Measurements from ENCODE around the gene NFU1. TPM values are rescaled to one million over a fixed set of nuclear protein-coding genes. Genes with fewer than 3 reads are reported as not detected.

NFU1 gene
- polyA plus RNA-seq, 1 donor (not counting 4 experiments of a cell fraction or from before 2014, with no cell fraction given): 53.7 TPM

DNA sequence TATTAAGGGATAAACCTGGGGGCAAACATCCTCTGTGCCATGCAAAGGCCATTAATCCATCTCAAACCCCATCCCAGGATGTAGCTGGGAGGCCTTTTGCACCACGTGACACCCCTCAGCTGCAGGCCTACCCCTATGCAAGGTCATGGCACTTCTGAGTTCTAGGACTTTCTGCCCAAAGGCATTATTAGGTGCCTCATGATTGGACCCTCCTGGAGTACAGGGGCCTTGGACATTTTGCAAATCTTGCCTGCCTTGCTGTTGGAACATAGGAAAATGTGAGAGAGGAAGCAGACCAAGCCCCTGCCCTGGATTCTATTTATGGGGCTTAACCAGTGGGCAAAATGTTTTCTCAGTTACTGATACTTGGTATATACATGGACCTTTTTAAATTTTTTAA lies 44.2 kb upstream of the NFU1 start:
- H3K36me3 ChIP-seq (ENCODE audit: control insufficient read depth in 2 of 2, extremely low read depth in 1 of 2, insufficient read depth in 2 of 2, low read length in 2 of 2): peaks cover 0 to 9% of the 10 kb centered on the region in 2 experiments
- no peak overlapping the region for H3K4me3 ChIP-seq (ENCODE audit: control insufficient read depth in 2 of 3, extremely low read depth in 1 of 3, insufficient read depth in 2 of 3, low read depth in 1 of 3, low read length in 3 of 3)
- dilution Hi-C loops (cut with MboI; ENCODE audit: extremely low pct_ligation_motif_present, low sequenced_read_pairs): no loop called here
- no peaks in the 10 kb centered on the region for H3K27me3 ChIP-seq (ENCODE audit: control insufficient read depth, extremely low read depth, insufficient read depth, low read length)
- H3K9ac ChIP-seq (ENCODE audit: control insufficient read depth, extremely low read depth, insufficient read depth, low read length): no peak overlapping the region
- no peaks in the 10 kb centered on the region for H4K20me1 ChIP-seq (ENCODE audit: control insufficient read depth, extremely low read depth, insufficient read depth, low read length)
- H3K79me2 ChIP-seq (ENCODE audit: control insufficient read depth, insufficient read depth, low read length): no peaks in the 10 kb centered on the region
- H3K9me3 ChIP-seq (ENCODE audit: control insufficient read depth, low read depth, low read length): no peaks in the 10 kb centered on the region
- DNase-seq (ENCODE audit: low read depth, low spot score): no peak
- FAIRE-seq: no peak
- H3K9me1 ChIP-seq (ENCODE audit: control insufficient read depth, extremely low read depth, insufficient read depth, low read length): no peaks in the 10 kb centered on the region
- no peak overlapping the region for H3K4me2 ChIP-seq (ENCODE audit: control insufficient read depth, extremely low read depth, insufficient read depth, low read depth, low read length)
- no peak overlapping the region for H3K27ac ChIP-seq (ENCODE audit: control insufficient read depth, insufficient read depth, low read length)
- H3K4me1 ChIP-seq (ENCODE audit: control insufficient read depth, extremely low read depth, insufficient read depth, low read length): no peaks in the 10 kb centered on the region
- TF ChIP-seq EZH2 (IDR thresholded peaks at IDR 0.05; ENCODE audit: low read length): no peak
- TF ChIP-seq, protein P1, sequence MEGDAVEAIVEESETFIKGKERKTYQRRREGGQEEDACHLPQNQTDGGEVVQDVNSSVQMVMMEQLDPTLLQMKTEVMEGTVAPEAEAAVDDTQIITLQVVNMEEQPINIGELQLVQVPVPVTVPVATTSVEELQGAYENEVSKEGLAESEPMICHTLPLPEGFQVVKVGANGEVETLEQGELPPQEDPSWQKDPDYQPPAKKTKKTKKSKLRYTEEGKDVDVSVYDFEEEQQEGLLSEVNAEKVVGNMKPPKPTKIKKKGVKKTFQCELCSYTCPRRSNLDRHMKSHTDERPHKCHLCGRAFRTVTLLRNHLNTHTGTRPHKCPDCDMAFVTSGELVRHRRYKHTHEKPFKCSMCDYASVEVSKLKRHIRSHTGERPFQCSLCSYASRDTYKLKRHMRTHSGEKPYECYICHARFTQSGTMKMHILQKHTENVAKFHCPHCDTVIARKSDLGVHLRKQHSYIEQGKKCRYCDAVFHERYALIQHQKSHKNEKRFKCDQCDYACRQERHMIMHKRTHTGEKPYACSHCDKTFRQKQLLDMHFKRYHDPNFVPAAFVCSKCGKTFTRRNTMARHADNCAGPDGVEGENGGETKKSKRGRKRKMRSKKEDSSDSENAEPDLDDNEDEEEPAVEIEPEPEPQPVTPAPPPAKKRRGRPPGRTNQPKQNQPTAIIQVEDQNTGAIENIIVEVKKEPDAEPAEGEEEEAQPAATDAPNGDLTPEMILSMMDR (optimal IDR thresholded peaks at IDR 0.05 in 1 of 3, IDR thresholded peaks at IDR 0.05 in 1 of 3, conservative IDR thresholded peaks at IDR 0.05 in 1 of 3; ENCODE audit: extremely low read depth in 1 of 3, insufficient read depth in 2 of 3, low read length in 3 of 3): no peak
- no peak overlapping the region for H2AFZ ChIP-seq (ENCODE audit: control insufficient read depth, low read length)

DNA sequence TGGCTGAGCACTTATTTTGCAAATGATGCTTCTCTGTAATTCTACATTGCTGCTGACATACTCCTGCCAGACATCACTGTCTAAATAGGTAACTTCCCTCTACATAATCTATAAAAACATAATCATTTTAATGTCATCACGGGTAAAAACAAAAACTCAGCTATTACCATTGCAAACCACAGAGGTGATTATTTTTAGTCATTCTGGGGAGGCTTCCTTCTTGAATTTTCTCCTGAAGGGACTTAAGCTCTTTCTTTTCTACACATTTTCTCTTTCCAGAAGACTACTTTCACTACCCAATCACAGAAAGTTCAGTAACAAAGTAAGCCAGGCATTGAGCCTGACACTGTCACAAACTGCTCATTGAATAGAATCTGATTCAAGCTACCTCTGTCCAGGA lies 40.4 kb upstream of the NFU1 start:
- no peaks in the 10 kb centered on the region for H3K27me3 ChIP-seq (ENCODE audit: control insufficient read depth, extremely low read depth, insufficient read depth, low read length)
- no peak overlapping the region for H2AFZ ChIP-seq (ENCODE audit: control insufficient read depth, low read length)
- H3K9me1 ChIP-seq (ENCODE audit: control insufficient read depth, extremely low read depth, insufficient read depth, low read length): no peaks in the 10 kb centered on the region
- H3K27ac ChIP-seq (ENCODE audit: control insufficient read depth, insufficient read depth, low read length): no peak overlapping the region
- TF ChIP-seq, protein P1 (optimal IDR thresholded peaks at IDR 0.05 in 1 of 3, IDR thresholded peaks at IDR 0.05 in 1 of 3, conservative IDR thresholded peaks at IDR 0.05 in 1 of 3; ENCODE audit: extremely low read depth in 1 of 3, insufficient read depth in 2 of 3, low read length in 3 of 3): no peak
- no peak for TF ChIP-seq EZH2 (IDR thresholded peaks at IDR 0.05; ENCODE audit: low read length)
- H3K4me2 ChIP-seq (ENCODE audit: control insufficient read depth, extremely low read depth, insufficient read depth, low read depth, low read length): no peak overlapping the region
- no peaks in the 10 kb centered on the region for H3K4me1 ChIP-seq (ENCODE audit: control insufficient read depth, extremely low read depth, insufficient read depth, low read length)
- no peak for FAIRE-seq
- no peak overlapping the region for H3K9ac ChIP-seq (ENCODE audit: control insufficient read depth, extremely low read depth, insufficient read depth, low read length)
- H3K79me2 ChIP-seq (ENCODE audit: control insufficient read depth, insufficient read depth, low read length): no peaks in the 10 kb centered on the region
- no peak overlapping the region for H3K4me3 ChIP-seq (ENCODE audit: control insufficient read depth in 2 of 3, extremely low read depth in 1 of 3, insufficient read depth in 2 of 3, low read depth in 1 of 3, low read length in 3 of 3)
- H4K20me1 ChIP-seq (ENCODE audit: control insufficient read depth, extremely low read depth, insufficient read depth, low read length): no peaks in the 10 kb centered on the region
- dilution Hi-C loops (cut with MboI; ENCODE audit: extremely low pct_ligation_motif_present, low sequenced_read_pairs): no loop called here
- DNase-seq (ENCODE audit: low read depth, low spot score): no peak
- no peaks in the 10 kb centered on the region for H3K9me3 ChIP-seq (ENCODE audit: control insufficient read depth, low read depth, low read length)
- H3K36me3 ChIP-seq (ENCODE audit: control insufficient read depth in 2 of 2, extremely low read depth in 1 of 2, insufficient read depth in 2 of 2, low read length in 2 of 2): peaks cover 0 to 9% of the 10 kb centered on the region in 2 experiments
